Uterus (tissue), 4 donors: ENCODE data around the gene PDE1C. TPM values are rescaled to one million over a fixed set of nuclear protein-coding genes. Genes with fewer than 3 reads are reported as not detected.

Source experiments
- DNase-seq, 2 donors: peaks; one replicate each; pipeline ENCODE4 v3.0.0-alpha.2; 2019 to 2020
- H3K27ac ChIP-seq, 2 donors: fragments of 200-600 bp; sonication (generic); 1 replicate in 1 of 2; 2 replicates in 1 of 2; pipeline ENCODE4 v1.5.1; 2016 to 2018
- H3K27me3 ChIP-seq, 2 donors: fragments of 200-600 bp; sonication (generic); one replicate each; pipeline ENCODE4 v1.5.1; 2018 to 2019; ENCODE audit warnings: control low read depth in 1 of 2
- H3K36me3 ChIP-seq, 2 donors: fragments of 200-600 bp; sonication (generic); one replicate each; pipeline ENCODE4 v1.5.1; 2019; ENCODE audit warnings: control low read depth in 1 of 2
- H3K4me1 ChIP-seq, 2 donors: fragments of 200-600 bp; sonication (generic); one replicate each; pipeline ENCODE4 v1.5.1; 2018 to 2019; ENCODE audit warnings: control low read depth in 1 of 2
- H3K4me3 ChIP-seq, 2 donors: fragments of 200-600 bp; sonication (generic); 1 replicate in 1 of 2; 2 replicates in 1 of 2; pipeline ENCODE4 v1.5.1; 2018 to 2019; ENCODE audit warnings: mild to moderate bottlenecking in 1 of 2
- H3K9me3 ChIP-seq, 2 donors: fragments of 200-600 bp; sonication (generic); one replicate each; pipeline ENCODE4 v1.5.1; 2019; ENCODE audit warnings: control low read depth in 1 of 2
- POLR2A ChIP-seq, 2 donors: fragments of 450-650 bp; IDR thresholded peaks; one replicate each; pipeline ENCODE4 v1.6.1; 2016; ENCODE audit warnings: antibody characterized with exemption in 2 of 2, mild to moderate bottlenecking in 1 of 2, moderate library complexity in 1 of 2
- intact Hi-C: fragments of 100-400 bp; cut with DNase I; formaldehyde crosslinking; loops from one replicate; pipeline ENCODE4 v1.15.1; 2023; ENCODE audit warnings: low total_unique reads
- total RNA-seq, 4 donors: library from RNA; depleted of rRNA in 3 of 4; stranded (reverse); fragments of >200 nt in 3 of 4; gene quantifications; one replicate each; pipeline versions ENCODE4 v1.1.0 to v1.2.4, GENCODE V29; 2014 to 2023
- TF ChIP-seq, protein P1 (sequence below), 4 experiments: fragments of 200-600 bp in 2 of 4; fragments of 450-650 bp in 2 of 4; sonication (generic) in 2 of 4; IDR thresholded peaks; one replicate each; pipeline ENCODE4 v1.5.1; 2016 to 2019; ENCODE audit warnings: antibody characterized with exemption in 4 of 4, mild to moderate bottlenecking in 2 of 4, moderate library complexity in 1 of 4
- donor health status: DM: yes; HTN: yes; CAD: no.

PDE1C gene
- total RNA-seq, 4 donors from 2014 or later, result 5.9 to 26.4 (median 13.7) TPM

GRCh38 chr7:32058002-32058401 lies 12.2 kb downstream of the PDE1C start:
- Histone ChIP-seq H3K36me3 (no peaks in the 10 kb centered on the region), H3K4me3 (no peak overlapping the region), H3K4me1 (no peaks in the 10 kb centered on the region), H3K27me3 (no peaks in the 10 kb centered on the region), H3K27ac (no peak overlapping the region), H3K9me3 (no peaks in the 10 kb centered on the region)
- DNase-seq, result no peak
- no peak for TF ChIP-seq POLR2A (IDR thresholded peaks at IDR 0.05)
- TF ChIP-seq, protein P1, sequence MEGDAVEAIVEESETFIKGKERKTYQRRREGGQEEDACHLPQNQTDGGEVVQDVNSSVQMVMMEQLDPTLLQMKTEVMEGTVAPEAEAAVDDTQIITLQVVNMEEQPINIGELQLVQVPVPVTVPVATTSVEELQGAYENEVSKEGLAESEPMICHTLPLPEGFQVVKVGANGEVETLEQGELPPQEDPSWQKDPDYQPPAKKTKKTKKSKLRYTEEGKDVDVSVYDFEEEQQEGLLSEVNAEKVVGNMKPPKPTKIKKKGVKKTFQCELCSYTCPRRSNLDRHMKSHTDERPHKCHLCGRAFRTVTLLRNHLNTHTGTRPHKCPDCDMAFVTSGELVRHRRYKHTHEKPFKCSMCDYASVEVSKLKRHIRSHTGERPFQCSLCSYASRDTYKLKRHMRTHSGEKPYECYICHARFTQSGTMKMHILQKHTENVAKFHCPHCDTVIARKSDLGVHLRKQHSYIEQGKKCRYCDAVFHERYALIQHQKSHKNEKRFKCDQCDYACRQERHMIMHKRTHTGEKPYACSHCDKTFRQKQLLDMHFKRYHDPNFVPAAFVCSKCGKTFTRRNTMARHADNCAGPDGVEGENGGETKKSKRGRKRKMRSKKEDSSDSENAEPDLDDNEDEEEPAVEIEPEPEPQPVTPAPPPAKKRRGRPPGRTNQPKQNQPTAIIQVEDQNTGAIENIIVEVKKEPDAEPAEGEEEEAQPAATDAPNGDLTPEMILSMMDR (IDR thresholded peaks at IDR 0.05), result no peak
- intact Hi-C loops, result no loop called here

DNA sequence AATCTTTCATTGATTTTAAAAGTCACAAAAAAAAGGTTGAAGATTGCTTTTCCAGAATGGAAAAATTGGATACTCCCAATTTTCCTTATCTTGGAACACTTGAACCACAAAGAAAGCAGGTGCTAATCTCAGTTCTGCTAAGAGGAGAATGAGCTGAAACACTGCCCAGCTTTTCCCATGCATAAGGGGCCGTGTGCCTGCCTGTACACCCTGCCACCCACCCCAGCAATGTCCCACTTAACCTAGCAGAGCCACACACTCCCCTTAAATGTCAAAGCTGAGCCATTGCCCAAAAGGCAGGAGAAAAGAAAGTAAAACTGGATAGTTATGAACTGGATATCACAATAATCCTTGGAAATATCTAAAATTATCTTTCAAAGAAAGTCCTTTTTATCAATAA lies 13.4 kb downstream of the PDE1C start:
- DNase-seq, result no peak
- intact Hi-C loops, result no loop called here
- Histone ChIP-seq H3K27me3 (no peaks in the 10 kb centered on the region), H3K4me3 (no peak overlapping the region), H3K27ac (no peak overlapping the region), H3K9me3 (no peaks in the 10 kb centered on the region), H3K4me1 (no peaks in the 10 kb centered on the region), H3K36me3 (no peaks in the 10 kb centered on the region)
- no peak for TF ChIP-seq POLR2A (IDR thresholded peaks at IDR 0.05)
- TF ChIP-seq, protein P1 (IDR thresholded peaks at IDR 0.05), result no peak

- Histone ChIP-seq H3K9me3 (no peaks in the 10 kb centered on the region), H3K27me3 (no peaks in the 10 kb centered on the region), H3K27ac (no peak overlapping the region), H3K4me3 (no peak overlapping the region), H3K36me3 (no peaks in the 10 kb centered on the region), H3K4me1 (no peaks in the 10 kb centered on the region)
- no peak for TF ChIP-seq POLR2A (IDR thresholded peaks at IDR 0.05)
- TF ChIP-seq, protein P1 (IDR thresholded peaks at IDR 0.05), result no peak
- intact Hi-C loops, result no loop called here
- no peak for DNase-seq
These were observed 17.0 kb downstream of the PDE1C start for GRCh38 chr7:32053204-32053603.

GRCh38 chr7:32051128-32051527 lies 19.1 kb downstream of the PDE1C start:
- H3K4me3 ChIP-seq, result no peak overlapping the region
- no peak for DNase-seq
- no peaks in the 10 kb centered on the region for H3K4me1 ChIP-seq
- TF ChIP-seq POLR2A (IDR thresholded peaks at IDR 0.05), result no peak
- TF ChIP-seq, protein P1 (IDR thresholded peaks at IDR 0.05), result no peak
- intact Hi-C loops, result no loop called here
- no peaks in the 10 kb centered on the region for H3K36me3 ChIP-seq
- H3K27me3 ChIP-seq, result no peaks in the 10 kb centered on the region
- no peak overlapping the region for H3K27ac ChIP-seq
- H3K9me3 ChIP-seq, result no peaks in the 10 kb centered on the region

DNA sequence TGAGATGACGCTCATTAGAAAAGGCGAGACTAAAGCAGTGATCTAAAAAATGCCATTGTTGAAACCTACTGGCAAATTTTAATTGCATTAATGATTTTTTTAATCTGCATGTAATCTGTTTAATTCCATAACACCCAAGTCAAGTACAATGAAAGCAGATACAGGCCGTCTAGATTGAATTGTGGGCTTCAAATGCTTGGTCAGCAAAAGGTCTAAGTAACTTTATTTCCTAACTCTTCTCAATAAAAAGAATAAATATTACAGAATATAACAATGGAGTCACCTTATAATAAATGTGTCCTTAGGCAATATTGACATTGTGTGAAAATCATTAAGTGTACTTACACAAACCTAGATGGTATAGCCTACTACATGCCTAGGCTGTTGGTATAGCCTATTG lies 20.6 kb downstream of the PDE1C start:
- H3K4me3 ChIP-seq, result no peak overlapping the region
- no peak for TF ChIP-seq POLR2A (IDR thresholded peaks at IDR 0.05)
- TF ChIP-seq, protein P1 (IDR thresholded peaks at IDR 0.05), result no peak
- H3K4me1 ChIP-seq, result no peaks in the 10 kb centered on the region
- no peaks in the 10 kb centered on the region for H3K27me3 ChIP-seq
- intact Hi-C loops, result no loop called here
- DNase-seq, result no peak
- H3K36me3 ChIP-seq, result no peaks in the 10 kb centered on the region
- H3K27ac ChIP-seq, result no peak overlapping the region
- no peaks in the 10 kb centered on the region for H3K9me3 ChIP-seq
